GM18858 (cell line): Measurements from ENCODE around the gene CROCC2.

Source experiments
- ATAC-seq: cut with Tn5 transposase; IDR thresholded peaks from one replicate; pipeline ENCODE4 v1.9.1; 2021; ENCODE audit not compliant: unreplicated experiment

The CROCC2 gene

GRCh38 chr2:241009191-241009590 lies 103.1 kb downstream of the CROCC2 start:
- ATAC-seq: no peak

GRCh38 chr2:241009601-241010530 lies 103.7 kb downstream of the CROCC2 start:
- ATAC-seq: no peak

- no peak for ATAC-seq
Observed at GRCh38 chr2:241010531-241011295, 104.6 kb downstream of the CROCC2 start.

GRCh38 chr2:241011296-241011600 lies 105.1 kb downstream of the CROCC2 start:
- ATAC-seq: no peak

GRCh38 chr2:241011751-241012510 lies 105.8 kb downstream of the CROCC2 start:
- no peak for ATAC-seq

- no peak for ATAC-seq
Observed at GRCh38 chr2:241014224-241014623, 108.1 kb downstream of the CROCC2 start.

- no peak for ATAC-seq
Observed at GRCh38 chr2:241014764-241015163, 108.6 kb downstream of the CROCC2 start.

- no peak for ATAC-seq
Observed at GRCh38 chr2:241015439-241015838, 109.3 kb downstream of the CROCC2 start.

- ATAC-seq: no peak
Observed at GRCh38 chr2:241017228-241017940, 111.2 kb downstream of the CROCC2 start.

- ATAC-seq: no peak
Observed at GRCh38 chr2:241018051-241018891, 112.1 kb downstream of the CROCC2 start.

- no peak for ATAC-seq
Observed at GRCh38 chr2:241019441-241020139, 113.5 kb downstream of the CROCC2 start.

- ATAC-seq: no peak
Observed at GRCh38 chr2:241020201-241020600, 114.1 kb downstream of the CROCC2 start.

GRCh38 chr2:241020629-241021190 lies 114.6 kb downstream of the CROCC2 start:
- no peak for ATAC-seq

- no peak for ATAC-seq
Observed at GRCh38 chr2:241025639-241026038, 119.5 kb downstream of the CROCC2 start.

- no peak for ATAC-seq
Observed at GRCh38 chr2:241029599-241030332, 123.6 kb downstream of the CROCC2 start.

GRCh38 chr2:241030333-241030680 lies 124.2 kb downstream of the CROCC2 start:
- ATAC-seq: no peak

GRCh38 chr2:241030883-241031282 lies 124.7 kb downstream of the CROCC2 start:
- ATAC-seq: no peak

- ATAC-seq: no peak
Observed at GRCh38 chr2:241031436-241032165, 125.5 kb downstream of the CROCC2 start.
